ENCODE results near the gene PDE4C.
A peak's percentile ranks its signal among the peaks of the same experiment; 100 is the strongest.

- TF ChIP-seq TAF15 (IDR thresholded peaks at IDR 0.05; ENCODE audit: low read depth, low read length) (no peak), E2F1 (CRISPR knock-in tag; IDR thresholded peaks at IDR 0.05) (no peak), NRF1 (conservative IDR thresholded peaks at IDR 0.05 in 1 of 2, IDR thresholded peaks at IDR 0.05 in 1 of 2) (peak; percentile 9 to 44; a peak in 1 of 4 replicates), ZBTB49 (CRISPR knock-in tag; IDR thresholded peaks at IDR 0.05; ENCODE audit: borderline replicate concordance) (no peak), ZNF655 (CRISPR knock-in tag; IDR thresholded peaks at IDR 0.05) (no peak), CTCF (IDR thresholded peaks at IDR 0.05 in 2 of 3, conservative IDR thresholded peaks at IDR 0.05 in 1 of 3; ENCODE audit: insufficient read depth in 2 of 3, low read depth in 1 of 3, low read length in 3 of 3) (peak in 1 of 3 experiments; percentile 6; a peak in 1 of 6 replicates), CEBPZ (IDR thresholded peaks at IDR 0.05; ENCODE audit: borderline replicate concordance, low read depth, low read length) (no peak), RBFOX2 (IDR thresholded peaks at IDR 0.05; ENCODE audit: low read depth, low read length) (no peak), ZNF609 (CRISPR knock-in tag; IDR thresholded peaks at IDR 0.05; ENCODE audit: borderline replicate concordance) (no peak), POLR2AphosphoS5 (IDR thresholded peaks at IDR 0.05; ENCODE audit: control insufficient read depth, insufficient read depth, low read depth, low read length) (no peak), LARP7 (IDR thresholded peaks at IDR 0.05) (no peak), RAD21 (CRISPR knock-in tag; conservative IDR thresholded peaks at IDR 0.05 in 1 of 2, IDR thresholded peaks at IDR 0.05 in 1 of 2) (no peak), ATF6 (CRISPR knock-in tag; IDR thresholded peaks at IDR 0.05) (no peak), IRF1 (CRISPR knock-in tag; IDR thresholded peaks at IDR 0.05; ENCODE audit: borderline replicate concordance) (no peak)
These were observed 36.7 kb upstream of the PDE4C start for GRCh38 chr19:18262917-18263316.
